Epithelial cell of prostate (primary cell): ENCODE results near the gene ADAMTS18.

ENCODE experiments used
- DNase-seq: peaks from one replicate; pipeline ENCODE4 v3.0.0-alpha.2; 2011; ENCODE audit warnings: low read depth, low spot score
- H3K27ac ChIP-seq: fragments of 450-650 bp; 2 replicates; pipeline ENCODE4 v1.5.1; 2017; ENCODE audit warnings: mild to moderate bottlenecking

ADAMTS18 gene

DNA sequence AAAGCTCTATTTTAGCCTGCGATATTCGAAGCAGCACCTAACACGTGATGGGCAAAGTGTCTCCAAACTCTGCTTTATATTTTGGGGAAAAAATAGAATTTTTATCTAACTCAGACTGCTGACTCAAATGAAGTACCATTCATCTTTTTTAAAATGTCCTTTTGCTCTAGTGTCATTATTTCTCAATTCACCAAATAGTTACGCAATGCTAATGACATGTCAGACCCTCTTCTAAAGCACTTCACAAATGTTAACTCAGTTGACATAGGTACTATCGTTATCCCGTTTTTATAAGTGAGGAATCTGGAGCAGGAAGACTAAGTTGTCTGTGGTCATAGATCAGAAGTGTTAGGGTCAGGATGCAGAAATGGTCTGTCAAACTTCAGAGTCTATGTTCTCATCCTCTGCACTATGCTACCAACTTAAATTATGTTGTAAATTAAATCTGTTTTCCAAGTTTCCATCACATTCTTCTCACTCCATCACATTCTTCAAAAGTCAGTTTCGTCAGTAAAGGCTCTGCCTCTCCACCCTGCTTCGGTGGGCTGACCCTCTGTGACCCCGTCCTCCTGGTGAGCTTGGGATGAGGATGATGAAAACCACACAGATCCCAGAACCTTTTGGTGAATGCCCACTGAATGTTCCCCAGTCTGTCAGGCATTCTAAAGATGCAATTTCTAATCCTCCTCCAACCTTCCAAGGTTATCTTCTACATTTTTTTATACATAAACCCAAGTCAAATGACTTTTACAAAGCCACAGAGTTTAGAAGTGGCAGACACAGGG lies 102.8 kb downstream of the ADAMTS18 start:
- H3K27ac ChIP-seq: no peak overlapping the region
- no peak for DNase-seq

DNA sequence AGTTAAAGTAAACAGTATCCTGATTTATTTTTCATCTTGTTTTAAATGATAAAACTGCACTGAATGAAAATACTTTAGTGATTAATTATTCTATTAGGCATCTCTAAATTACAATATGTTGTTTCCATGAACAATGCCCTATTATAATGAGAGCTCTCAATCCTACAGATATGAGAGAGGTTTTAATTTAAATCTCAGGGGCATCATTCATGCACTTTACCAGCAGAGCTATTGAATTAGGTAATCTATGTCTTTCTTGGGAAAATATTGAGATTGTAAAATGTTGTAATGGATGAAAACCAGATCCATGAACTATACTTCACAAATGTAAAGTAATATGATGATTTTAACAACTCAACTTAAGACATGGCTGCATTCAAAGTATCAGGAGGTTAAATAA lies 103.8 kb downstream of the ADAMTS18 start:
- no peak for DNase-seq
- H3K27ac ChIP-seq: no peak overlapping the region

DNA sequence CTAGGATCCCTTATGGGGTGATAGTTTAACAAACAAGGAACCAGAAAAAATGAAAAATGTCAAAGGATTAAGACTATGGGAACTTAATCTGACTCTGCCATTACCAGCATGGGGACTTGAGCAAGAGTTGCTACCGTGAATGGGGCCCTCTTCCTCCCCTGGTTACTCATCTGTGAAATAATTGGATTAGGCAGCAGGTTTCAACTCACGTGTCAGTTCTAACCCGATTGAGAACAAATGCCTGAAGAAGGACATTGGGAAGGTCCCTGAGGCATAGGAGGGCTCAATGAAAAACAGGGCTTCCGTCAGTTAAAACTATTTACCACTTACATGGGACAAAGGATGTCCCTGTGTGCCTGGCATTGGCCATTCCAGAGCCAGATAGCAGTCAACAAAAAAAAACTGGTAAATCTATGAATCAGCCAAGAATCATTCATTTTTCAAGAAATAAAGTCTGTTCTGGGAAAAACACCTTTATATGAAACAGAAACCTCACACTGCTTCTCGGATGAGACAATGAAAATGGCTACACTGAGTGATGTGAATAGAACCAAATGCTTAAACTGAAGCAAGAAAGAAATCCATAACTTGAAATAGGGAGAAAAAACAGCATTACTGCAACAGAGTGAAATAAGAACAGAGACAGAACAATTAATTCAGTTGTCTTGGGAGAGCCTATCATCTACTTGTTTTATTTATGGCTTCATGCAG lies 104.3 kb downstream of the ADAMTS18 start:
- DNase-seq: no peak
- H3K27ac ChIP-seq: no peak overlapping the region

DNA sequence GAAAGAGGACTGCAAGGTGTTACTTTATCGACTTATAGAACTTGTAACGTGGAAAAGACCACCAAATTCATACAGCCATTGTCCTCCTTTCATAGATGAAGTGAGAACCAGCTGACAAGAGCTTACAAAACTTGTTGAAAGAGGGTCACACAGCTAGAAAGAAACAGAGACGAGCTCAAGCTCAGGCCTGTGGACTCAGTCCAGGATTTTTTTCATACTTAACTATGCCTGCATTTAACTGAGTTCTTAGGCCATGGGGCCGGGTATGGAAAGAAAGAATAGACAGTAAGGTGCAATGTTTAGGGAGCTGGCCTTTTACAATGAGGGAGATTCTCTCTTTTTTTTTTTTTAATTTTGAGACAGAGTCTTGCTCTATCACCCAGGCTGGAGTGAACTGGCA lies 106.1 kb downstream of the ADAMTS18 start:
- no peak for DNase-seq
- no peak overlapping the region for H3K27ac ChIP-seq

DNA sequence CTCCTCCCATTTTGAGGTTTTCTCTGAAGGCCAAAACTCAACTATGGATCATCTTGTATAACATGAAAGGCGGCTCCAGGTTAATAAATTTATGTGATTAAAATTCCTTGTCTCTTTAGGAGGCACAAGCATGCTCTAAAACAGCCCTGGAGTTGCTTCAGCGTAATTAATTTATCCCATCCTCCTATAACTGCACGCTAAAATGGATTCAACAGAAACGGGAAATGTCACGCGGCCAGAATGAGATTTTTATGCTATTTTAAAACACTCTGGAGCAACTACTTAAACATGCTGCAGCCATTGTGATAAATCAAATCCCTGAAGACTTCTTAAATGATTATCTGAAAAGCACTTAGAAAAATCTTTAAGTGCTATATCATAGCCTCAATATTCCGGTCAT lies 106.6 kb downstream of the ADAMTS18 start:
- no peak overlapping the region for H3K27ac ChIP-seq
- DNase-seq: no peak

DNA sequence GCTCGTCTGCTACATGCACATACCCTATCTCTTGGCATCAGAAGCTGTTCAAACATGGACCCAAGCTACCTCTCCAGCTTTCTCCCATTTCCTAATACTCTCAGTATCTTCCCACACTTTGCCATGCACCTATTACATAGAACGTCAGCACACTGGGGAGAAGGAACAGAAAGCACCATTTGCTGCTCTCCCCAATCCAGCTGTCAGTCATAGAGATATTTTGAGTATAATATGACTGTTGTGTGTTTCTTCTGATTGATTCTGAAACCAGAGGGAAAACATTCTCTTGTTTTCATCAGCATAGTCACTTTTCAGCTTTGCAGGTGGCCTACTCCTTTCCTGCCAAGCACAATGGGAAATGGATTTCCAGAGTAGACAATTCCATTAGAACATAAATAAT lies 107.1 kb downstream of the ADAMTS18 start:
- DNase-seq: no peak
- no peak overlapping the region for H3K27ac ChIP-seq

DNA sequence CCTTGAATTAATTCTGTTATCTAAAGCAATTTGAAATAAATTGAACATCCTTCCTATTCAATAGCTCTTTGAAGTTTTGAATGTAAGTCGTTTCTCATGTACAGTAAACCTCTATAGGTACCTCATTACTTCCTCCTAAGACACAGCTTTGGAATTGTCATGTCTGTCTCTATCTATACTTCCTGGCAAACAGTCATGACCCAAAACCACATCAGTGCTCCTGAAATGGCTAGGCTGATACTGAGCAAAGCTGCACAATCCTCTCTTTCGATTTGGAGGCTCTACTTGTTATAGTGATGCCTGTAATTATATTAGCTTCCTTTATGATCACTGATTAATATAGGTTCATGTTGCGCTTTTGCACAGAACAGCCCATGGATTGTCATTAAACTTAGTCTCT lies 110.1 kb downstream of the ADAMTS18 start:
- DNase-seq: no peak
- H3K27ac ChIP-seq: no peak overlapping the region

DNA sequence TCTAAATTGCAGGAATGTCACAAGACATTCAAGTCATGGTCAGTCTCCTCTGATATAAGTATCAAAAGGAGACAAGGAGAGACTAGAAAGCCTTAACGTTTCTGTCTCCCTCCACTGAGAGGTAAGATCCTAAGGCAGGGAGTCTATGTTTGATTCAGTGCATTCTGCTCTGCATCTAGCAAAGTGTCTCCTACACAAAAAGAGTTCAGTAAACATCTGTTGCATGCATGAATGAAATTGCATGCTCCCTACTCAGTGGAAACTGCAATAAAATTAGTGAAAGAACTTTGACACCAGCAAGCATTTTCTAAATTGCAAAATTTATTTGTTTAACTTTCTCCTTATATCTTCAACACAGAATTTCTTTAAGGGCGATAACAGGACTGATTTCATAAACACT lies 111.1 kb downstream of the ADAMTS18 start:
- DNase-seq: no peak
- H3K27ac ChIP-seq: no peak overlapping the region

DNA sequence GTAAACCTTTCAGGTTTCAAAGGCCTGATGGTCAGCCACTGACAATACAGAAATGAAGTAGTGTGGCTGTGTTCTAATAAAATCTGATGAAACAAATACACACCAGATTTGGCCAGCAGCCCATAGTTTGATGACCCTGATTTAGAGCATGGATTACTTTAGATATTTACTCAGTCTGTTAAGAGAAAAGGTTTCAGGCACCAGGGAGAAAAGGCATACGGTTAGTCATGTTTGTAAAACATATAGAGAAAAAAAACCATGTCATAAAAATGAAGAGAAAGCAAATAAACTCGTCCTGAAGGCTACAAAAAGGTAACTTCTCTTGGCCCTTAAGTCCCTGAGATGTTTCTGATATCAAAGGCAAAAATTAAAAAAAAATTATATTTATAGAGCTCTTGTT lies 112.1 kb downstream of the ADAMTS18 start:
- H3K27ac ChIP-seq: no peak overlapping the region
- DNase-seq: no peak

DNA sequence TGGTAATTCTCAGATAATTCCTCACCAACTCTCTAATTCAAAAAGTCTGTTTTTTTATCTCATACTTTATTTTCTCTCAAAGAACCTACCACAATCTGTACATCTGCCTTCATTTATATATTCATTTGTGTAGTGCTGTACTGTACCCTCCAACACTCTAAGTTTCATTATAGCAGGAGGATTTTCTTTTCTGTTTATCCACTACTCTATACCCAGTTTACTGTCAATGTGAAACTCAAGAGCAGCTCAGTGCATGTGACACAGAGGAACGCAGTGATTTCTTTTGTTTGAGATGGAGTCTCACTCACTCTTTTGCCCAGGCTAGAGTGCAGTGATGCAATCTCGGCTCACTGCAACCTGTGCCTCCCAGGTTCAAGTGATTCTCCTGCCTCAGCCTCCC lies 117.8 kb downstream of the ADAMTS18 start:
- no peak for DNase-seq
- no peak overlapping the region for H3K27ac ChIP-seq

DNA sequence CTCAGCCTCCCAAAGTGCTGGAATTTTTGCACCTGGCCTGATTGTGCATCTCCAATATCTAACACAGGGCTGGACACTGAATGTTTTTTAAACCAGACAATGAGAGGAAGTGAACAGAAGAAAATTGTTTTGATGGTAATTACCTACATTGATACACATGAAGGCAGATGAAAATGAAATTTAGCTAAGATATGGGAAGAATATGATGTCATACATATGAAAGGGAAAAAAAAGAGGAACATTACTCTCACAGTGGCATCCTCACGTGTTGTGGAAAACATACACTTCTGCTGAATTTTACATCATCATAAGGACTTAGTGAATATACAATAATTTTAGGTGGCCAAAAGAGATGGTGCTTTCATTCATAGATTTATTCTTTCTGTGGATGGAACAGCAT lies 124.0 kb downstream of the ADAMTS18 start:
- DNase-seq: no peak
- no peak overlapping the region for H3K27ac ChIP-seq

DNA sequence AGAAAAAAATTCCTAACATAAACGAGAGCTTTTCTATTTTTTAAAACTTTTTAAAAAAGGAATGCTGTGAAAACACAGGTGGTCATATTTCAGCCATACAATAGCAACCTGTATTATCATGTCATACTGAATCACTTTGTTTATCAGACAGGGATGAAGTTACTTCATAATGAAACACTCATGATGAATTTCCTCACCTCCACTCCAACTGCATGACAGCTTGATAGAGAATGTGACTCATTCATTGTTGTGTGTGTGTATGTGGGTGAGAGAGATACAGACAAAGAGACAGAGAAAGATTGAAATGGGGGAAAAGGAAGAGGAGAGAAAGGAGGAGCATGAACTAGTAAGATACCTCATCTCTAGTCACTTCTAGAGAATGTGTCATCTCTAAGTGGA lies 126.7 kb downstream of the ADAMTS18 start:
- DNase-seq: peak; percentile 96

DNA sequence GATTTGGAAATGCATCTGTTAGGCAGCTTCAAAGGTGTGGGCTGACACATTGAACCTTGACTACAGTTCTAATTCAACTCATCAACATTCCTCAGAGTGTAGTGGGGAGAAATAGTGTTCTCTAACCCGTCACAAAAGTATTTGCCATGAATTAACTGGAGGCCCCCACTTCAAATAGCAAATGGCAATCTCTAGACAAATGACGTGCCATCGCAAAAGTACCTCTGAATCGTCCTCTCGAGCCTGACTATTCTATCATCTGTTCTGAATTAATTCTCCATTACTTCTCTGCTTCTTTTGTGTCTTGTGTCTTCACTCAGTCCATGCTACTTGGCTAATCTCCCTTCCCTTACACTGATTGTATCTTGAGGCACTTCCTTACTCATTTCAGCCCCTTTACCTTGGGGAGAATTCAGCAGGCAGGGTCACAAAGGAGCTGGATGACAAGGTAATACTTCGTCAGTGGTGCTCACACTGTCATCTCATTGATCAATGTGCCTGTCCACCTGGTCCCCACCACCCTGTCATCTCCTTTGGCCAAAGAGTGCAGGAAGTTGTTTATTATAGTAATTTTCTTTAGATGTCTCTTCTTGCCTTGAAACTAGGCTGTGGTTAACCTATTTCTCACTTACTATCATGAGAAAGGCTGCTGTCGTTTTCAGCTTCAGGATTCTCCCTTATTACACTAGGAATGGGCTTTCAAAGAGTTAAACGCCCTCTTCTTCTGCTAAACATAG lies 127.2 kb downstream of the ADAMTS18 start:
- peak overlapping the region; percentile 82 for H3K27ac ChIP-seq
- no peak for DNase-seq

More for the DNA sequence above, 126.7 kb downstream of the ADAMTS18 start:
- H3K27ac ChIP-seq: peak overlapping the region; percentile 82

DNA sequence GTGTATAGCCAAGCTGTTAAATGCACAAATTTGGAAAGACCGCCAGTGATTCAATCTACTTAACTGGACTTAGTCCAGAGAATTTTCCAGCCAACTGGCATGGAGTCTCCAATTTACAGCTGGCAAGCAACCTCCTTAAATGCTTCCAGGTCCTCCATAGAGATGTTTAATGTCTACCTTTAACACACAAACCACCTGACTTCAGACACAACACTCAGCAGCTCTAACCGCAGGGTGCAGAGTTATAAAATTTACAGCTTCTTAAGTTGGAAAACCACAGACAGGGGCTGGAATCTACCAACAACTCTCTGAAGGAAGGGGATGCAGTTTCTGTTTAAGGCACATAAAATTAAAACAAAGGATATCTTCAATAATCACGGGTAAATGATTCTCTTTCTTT lies 128.8 kb downstream of the ADAMTS18 start:
- no peak overlapping the region for H3K27ac ChIP-seq
- DNase-seq: no peak

DNA sequence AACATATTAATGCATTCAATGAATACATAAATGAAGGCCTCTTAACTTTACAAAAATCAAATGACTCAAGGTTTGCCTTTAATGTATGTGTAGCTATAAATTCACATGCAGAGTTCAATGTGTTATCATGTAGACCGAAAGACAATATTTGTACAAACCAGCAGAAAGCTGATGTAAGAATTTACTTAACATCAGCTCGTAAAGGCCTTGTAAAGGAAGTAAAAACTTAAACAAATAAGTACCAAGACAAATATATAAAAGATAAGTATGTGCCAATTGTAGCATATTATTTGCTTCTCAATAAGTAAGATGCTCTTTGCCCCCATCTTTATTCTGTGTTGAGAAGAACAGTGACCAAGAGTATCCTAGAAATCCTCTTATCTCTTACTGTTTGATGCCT lies 130.0 kb downstream of the ADAMTS18 start:
- H3K27ac ChIP-seq: no peak overlapping the region

DNA sequence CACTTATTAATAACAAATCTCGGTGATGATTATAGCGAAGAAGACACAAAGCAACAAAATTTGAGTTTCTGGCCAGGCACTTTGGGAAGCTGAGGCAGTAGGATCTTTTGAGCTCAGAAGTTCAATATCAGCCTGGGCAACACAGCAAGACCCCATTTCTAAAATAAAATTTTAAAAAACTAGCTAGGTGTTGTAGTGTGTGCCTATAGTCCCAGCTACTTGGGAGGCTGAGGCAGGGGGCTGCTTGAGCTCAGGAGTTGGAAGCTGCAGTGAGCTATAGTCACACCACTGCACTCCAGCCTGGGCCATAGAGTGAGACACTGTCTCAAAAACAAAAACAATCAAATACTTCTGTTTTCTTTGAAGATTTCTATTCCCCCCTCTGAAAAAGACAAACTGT lies 130.7 kb downstream of the ADAMTS18 start:
- no peak for DNase-seq
- H3K27ac ChIP-seq: no peak overlapping the region

More for the DNA sequence above, 130.0 kb downstream of the ADAMTS18 start:
- no peak for DNase-seq

DNA sequence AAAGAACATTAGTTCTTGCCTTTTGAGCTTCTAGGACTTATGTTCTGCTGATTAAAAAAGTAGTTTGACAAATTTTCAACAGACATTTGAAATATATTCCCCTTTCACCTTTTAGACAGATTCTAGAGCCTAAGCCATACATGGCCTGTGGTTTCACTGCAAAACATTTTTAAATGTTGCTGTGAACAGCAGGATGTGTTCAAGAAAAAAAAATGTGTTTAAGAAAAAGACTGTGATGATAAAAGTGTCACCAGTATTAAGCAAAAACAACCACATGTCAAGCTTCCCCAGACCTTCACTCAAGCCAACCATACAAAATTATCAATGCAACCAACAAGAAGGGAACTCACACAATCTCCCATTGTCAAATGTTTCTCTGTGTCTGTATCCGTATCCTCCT lies 132.2 kb downstream of the ADAMTS18 start:
- DNase-seq: no peak
- no peak overlapping the region for H3K27ac ChIP-seq

DNA sequence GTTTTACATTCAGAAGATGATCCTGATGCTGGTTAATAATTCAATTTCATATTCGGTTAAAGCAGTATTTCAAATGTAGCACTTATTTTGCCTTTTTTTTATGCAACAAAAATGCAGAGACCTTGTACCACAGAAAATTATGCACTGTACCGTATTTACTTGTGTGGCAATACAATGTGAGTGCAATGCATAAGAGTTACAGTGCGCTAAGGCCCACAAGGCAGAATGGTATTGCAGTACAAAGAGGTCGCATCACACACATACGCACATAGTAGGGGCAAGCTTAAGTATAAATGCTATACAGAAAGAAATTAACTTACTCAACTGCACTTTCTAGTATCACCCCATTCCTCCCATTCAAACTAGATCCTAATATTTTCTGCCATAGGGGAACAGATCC lies 132.6 kb downstream of the ADAMTS18 start:
- DNase-seq: no peak
- no peak overlapping the region for H3K27ac ChIP-seq

DNA sequence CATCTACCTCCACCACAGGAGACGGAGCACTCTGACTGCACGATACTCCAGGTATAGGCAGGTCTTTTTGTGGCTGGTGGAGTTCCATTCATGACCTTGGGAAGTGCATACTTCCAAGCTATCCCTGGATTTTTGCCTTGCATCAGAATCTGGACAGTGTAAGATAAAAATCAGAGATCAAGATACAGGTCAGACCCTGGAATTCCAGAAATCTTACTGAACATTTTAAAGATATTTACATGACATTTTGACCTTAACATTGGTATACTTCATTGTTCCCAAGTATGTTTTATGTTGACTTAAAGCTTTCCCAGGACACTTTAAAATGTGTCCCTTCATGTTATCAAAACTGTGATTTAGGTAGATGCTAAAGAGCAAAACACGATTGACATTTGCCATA lies 134.6 kb downstream of the ADAMTS18 start:
- DNase-seq: no peak
- no peak overlapping the region for H3K27ac ChIP-seq

DNA sequence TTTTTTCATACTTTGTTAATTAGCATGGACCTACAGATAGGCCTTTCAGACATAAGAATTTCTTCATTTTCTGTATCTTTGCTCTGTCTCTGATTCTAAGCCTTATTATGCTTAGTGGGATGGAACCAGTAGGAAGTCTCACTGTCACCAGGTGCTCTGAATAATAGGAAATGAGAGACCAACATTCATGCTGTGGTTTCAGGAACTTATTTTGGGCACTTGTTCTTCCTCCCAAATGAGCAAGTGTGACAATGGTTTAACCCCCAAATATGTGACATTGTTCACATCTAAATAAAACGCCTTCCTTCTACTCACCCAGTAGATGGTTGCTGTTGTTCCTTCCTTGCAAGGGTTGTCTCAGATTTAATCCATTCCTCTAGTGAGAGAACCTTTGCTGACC lies 135.4 kb downstream of the ADAMTS18 start:
- H3K27ac ChIP-seq: peak overlapping the region; percentile 65
- DNase-seq: no peak
